Putamen (tissue), 1 donor: ENCODE results near the gene IFI35.
A peak's percentile ranks its signal among the peaks of the same experiment; 100 is the strongest.
"Not testable (repeated sequence)": the region's sequence is repeated elsewhere in the genome, so short reads cannot be mapped to it uniquely, and the experiment has no call there.

Experiments
- DNase-seq: peaks from one replicate; pipeline ENCODE4 v3.0.0-alpha.2; 2016; ENCODE audit warnings: low spot score

The IFI35 gene

GRCh38 chr17:43024407-43025289 lies 18.1 kb downstream of the IFI35 start, which contains the start of gene RND2:
TSS of gene RND2 (plus strand) at chr17:43025231. CDS start at chr17:43025348, 117 bp downstream.
- DNase-seq = peak; percentile 93

- no peak for DNase-seq
These were observed 18.7 kb downstream of the IFI35 start for GRCh38 chr17:43025290-43025657.

GRCh38 chr17:43025766-43026537 lies 19.4 kb downstream of the IFI35 start:
- DNase-seq = no peak

DNA sequence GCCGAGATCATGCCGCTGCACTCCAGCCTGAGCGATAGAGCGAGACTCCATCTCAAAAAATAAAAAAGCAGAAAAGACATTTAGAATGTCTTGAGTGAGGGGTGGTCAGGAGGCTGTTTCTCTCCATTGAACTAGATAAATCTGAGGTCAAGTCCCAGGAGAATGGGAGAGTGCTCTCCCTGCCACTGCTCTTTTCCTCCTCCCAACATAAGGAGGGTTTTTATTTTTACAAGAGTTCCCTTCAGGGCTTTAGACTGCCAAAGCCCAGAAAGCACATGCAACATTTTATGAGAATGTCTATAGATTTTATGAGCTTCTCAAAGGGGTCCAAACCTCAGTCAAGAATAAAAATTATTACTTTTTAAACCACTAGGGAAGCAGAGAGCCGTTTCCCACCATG lies 20.0 kb downstream of the IFI35 start:
- DNase-seq = no peak

DNA sequence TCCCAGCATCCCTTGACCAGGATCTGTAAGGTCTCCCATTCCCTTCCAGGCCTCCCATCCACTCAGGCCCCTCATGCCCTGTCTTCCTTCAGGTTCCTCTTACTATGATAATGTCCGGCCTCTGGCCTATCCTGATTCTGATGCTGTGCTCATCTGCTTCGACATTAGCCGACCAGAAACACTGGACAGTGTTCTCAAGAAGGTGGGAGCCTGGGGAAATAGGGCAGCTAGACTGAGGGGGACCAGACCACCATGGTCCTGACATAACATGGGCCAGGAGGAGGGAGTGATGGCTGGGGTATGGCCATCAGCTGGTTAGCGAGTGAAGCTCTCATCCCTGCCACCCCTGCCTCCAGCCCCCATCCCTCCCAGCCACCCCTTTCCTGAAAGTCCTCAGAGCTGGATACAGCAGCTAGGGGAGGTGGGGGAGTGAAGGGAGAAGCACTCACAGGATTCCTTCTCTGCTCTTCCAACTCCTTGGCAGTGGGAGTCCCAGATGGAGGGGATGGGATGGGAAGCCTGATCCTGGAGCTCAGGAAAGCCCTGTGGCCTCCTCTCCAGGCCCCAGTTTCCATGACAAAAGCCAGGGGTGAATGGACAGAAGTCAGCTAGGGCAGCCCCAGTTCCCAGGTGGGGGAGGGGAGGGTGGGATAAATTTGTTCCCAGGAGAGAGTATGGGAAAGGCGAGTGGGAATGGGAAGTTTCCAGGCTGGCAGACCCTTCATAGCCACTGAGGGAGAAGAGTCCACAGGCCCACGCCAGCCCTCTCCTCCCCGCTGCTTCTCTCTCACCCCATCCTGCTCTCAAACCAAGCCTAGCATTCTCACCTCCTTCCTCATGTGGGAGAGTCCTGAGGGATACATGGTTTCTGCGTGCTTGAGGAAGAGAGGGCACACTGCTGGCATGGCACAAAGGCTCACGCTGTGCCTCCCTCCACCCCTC lies 20.8 kb downstream of the IFI35 start:
- DNase-seq = no peak

DNA sequence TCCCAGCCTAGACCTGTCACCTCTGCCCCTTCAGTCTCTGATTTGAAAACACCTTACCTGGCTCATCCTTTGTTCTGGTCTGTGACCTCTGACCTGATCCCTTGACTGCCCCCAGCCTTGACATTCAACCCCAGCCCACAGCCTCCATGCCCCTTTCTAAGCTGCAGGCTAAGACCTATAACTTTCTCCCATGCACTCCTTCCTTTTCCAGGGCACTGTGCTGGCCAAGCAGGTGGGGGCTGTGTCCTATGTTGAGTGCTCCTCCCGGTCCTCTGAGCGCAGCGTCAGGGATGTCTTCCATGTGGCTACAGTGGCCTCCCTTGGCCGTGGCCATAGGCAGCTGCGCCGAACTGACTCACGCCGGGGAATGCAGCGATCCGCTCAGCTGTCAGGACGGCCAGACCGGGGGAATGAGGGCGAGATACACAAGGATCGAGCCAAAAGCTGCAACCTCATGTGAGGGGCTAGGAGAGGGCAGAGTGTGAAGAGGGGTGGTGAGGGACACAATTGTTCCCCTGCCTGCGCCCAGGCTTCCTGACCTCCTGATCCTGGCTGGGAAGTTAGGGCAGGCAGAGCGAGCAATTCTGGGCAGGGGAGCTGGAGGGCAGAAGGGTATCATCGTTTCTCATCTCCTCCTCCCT lies 21.8 kb downstream of the IFI35 start:
- no peak for DNase-seq

DNA sequence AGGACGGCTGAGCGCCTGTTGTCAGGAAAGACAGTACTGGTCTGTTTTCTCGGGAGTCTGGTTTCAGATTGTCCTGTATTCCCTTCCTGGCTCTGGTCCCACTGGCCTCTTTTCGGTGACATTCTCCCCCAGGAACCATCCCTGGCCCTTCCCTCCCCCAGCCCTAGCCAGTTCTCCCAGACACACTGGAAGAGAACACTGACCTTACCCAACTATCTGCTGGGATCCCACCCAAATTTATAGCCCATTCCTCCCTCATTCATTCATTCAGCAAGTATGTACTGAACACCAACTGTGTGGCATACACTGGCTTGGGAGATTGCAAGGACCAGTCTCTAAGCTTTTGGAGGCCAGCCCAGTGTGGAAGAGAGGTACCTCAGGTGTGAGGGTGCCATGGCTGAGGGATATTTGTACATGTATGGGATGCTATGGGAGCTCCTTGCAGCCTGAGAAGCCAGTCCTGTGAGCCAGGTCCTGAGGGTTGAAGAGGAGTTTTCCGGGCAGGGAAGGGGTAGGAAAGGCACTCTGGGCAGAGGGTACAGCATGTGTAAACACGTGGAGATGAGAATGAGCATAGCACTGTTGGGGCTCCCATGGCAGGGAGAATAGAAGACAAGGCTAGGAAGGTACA lies 23.7 kb downstream of the IFI35 start:
- DNase-seq = no peak

DNA sequence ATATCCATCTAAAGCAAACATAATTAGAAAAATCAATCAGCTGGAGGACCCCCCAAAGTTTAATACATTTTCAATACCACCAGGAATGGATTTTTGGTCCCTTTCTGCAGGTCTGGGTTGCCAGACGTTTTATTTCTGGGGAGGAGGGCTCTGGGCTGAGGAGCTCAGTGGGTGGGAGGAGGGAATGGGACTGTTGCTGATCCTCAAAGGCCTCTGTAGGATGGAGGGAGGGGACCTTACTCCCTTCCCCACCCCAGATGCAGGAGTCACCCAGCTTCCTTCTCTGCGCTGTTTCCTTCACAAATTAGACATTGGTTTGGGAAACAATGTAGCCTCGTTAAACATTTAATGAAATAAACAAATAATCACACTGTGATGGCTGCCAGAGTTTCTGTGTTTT lies 25.1 kb downstream of the IFI35 start:
- no peak for DNase-seq

DNA sequence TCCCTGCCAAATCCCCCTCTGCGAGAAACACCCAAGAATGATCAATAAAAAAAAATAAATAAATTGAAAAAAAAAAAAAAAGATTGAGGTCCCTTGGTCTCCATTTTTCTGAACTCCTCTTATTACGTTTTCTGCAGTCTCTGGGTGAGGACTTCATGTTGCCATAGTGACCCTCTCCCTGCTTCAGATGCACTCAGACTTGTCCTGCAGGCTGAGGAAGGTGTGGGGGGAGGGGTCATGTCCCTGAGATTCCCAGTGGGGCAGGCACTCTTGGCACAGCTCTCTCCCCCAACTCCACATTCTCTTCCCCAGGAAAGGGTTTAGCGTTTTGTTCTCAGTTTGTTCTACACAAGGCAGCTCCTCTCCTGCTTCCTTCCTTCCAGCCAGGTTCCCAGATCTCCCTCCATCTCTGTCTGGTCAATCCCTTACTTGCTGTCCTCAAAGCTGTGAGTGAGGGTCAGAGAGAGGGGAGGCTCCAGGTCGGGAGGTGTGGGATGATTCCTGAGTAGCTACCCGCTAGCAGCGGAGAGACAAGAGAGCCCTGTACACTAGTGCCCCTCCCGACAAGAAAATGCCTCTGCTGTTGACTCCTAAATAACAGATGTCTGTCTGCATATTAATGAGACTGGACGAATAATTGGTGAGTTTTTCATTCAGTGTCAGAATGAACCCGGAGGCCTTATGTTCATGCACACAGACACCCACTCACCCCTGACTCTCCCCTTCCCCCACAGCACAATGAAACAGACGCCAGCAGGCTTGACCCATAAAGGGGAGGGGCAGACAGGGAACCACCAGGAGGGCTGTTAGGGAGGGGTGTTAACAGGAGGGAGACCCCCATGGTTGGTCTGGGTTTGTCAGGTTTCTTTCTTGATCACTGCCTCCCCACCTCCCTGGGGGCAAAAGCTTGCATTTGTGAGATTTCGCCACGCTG lies 27.6 kb downstream of the IFI35 start:
- DNase-seq = no peak

GRCh38 chr17:43034894-43035293 lies 28.3 kb downstream of the IFI35 start:
- DNase-seq = no peak

GRCh38 chr17:43039646-43040045 lies 33.1 kb downstream of the IFI35 start:
- no peak for DNase-seq

DNA sequence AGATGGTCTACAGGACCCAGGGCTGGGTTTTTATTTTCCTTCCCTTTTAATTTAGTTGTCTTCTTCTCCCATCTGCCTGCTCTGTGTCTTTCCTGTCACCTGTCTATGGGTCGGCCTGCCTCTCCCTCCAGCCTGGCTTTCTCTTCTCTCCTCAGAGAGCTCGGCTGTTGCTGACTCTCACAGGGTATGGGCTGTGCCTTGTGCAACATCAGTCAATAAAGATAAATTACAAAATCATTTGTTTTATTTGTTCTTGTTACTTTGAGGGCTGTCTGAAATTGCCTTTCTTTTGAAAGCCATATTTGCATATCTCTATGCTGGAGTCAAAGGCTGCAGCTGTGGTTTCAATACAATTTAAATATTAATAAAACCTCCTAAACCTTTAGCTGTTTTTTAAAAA lies 34.1 kb downstream of the IFI35 start:
- DNase-seq = no peak

GRCh38 chr17:43042025-43042628 lies 35.5 kb downstream of the IFI35 start:
- no peak for DNase-seq

- no peak for DNase-seq
These were observed 36.7 kb downstream of the IFI35 start for GRCh38 chr17:43043307-43043706.

GRCh38 chr17:43044024-43044423 lies 37.4 kb downstream of the IFI35 start:
- DNase-seq = no peak

GRCh38 chr17:43051969-43052368 lies 45.4 kb downstream of the IFI35 start:
- DNase-seq = no peak

DNA sequence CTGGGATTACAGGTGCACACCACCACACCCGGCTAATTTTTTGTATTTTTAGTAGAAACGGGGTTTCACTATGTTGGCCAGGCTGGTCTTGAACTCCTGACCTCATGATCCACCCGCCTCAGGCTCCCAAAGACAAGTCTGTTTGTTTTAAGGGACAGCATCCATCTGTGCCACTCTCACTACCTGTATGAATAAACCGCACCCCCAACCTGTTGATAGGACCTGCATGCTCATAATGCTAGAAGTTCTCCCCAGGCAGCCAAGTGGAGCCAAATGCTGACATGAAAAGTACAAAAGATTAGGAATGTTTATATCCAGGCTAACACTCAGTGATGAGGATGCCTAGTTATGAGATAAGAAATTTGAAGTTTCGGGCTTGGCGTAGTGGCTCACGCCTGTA lies 46.4 kb downstream of the IFI35 start:
- not testable (repeated sequence) for DNase-seq

DNA sequence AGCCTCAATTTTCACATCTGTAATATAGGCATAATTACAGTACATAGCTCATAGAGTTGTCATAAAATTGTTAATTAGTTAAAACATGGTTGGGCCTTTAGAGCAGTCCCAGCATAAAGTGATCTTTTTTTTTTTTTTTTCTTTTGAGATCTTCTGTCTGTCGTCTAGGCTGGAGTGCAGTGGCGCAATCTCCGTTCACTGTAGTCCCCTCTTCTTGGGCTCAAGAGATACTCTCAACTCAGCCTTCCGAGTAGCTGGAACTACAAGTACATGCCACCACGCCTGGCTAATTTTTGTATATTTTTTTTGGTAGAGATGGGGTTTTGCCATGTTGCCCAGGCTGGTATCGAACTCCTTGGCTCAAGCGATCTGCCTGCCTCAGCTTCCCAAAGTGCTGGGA lies 49.5 kb downstream of the IFI35 start:
- no peak for DNase-seq

- DNase-seq = no peak
These were observed 56.5 kb downstream of the IFI35 start for GRCh38 chr17:43062984-43063638.
